HepG2 (cell line): ENCODE measurements around the gene NUAK2. TPM values are rescaled to one million over a fixed set of nuclear protein-coding genes. Genes with fewer than 3 reads are reported as not detected.

Source experiments
- ATAC-seq: fragments of 200-7000 bp; cut with Tn5 transposase; 3 replicates; pipeline ENCODE4 v1.9.1; 2020; ENCODE audit warnings: mild to moderate bottlenecking, moderate library complexity
- BruUV-seq: library from RNA; stranded (reverse); fragments of 400-500 nt; replicated peaks from 2 replicates; lab custom pipeline; 2021; lab: Mats Ljungman, UMichigan
- CTCF ChIA-PET: fragments of 300-600 bp; formaldehyde crosslinking; extraction: SDS; loops from one replicate; lab custom pipeline; 2021; ENCODE audit warnings: low total read pairs, inconsistent platforms, low intra/inter-chr PET ratio; lab: Yijun Ruan, JAX
- POLR2A ChIA-PET: fragments of 350-600 bp; sonication (Branson Sonifier 250); formaldehyde crosslinking; loops from one replicate; lab custom pipeline; 2020; ENCODE audit warnings: antibody characterized with exemption, inconsistent platforms; lab: Yijun Ruan, JAX
- DNase-seq: peaks from one replicate; pipeline ENCODE4 v3.0.0-alpha.2; 2015; ENCODE audit warnings: low spot score
- FAIRE-seq: peaks from 3 replicates; lab custom pipeline; 2011; peaks lifted over from hg19 to GRCh38; lab: Jason Lieb, UNC
- H2AFZ ChIP-seq: one replicate; pipeline ENCODE4 v1.6.1; 2011; ENCODE audit warnings: low read length, inconsistent platforms
- H3K27ac ChIP-seq: fragments of 300-600 bp; 3 replicates; pipeline ENCODE4 v1.8.0; 2011; ENCODE audit warnings: mixed run types, mild to moderate bottlenecking, mixed read lengths, low read length, inconsistent platforms; ENCODE audit not compliant: insufficient read depth; ENCODE audit errors: extremely low read length
- H3K27me3 ChIP-seq, 2 experiments: fragments of 200-600 bp in 1 of 2; 2 replicates in 1 of 2; 3 replicates in 1 of 2; pipeline versions ENCODE4 v1.6.0 to v1.8.0; 2011; ENCODE audit warnings: low read length in 2 of 2, mild to moderate bottlenecking in 2 of 2, moderate library complexity in 2 of 2, inconsistent platforms in 1 of 2; ENCODE audit not compliant: insufficient read depth in 2 of 2, control insufficient read depth in 1 of 2
- H3K36me3 ChIP-seq, 2 experiments: fragments of 200-600 bp in 1 of 2; replicated peaks in 1 of 2; 2 replicates in 1 of 2; 3 replicates in 1 of 2; pipeline versions ENCODE4 v1.5.1 to v1.8.0; 2011; ENCODE audit warnings: low read length in 2 of 2, inconsistent platforms in 1 of 2; ENCODE audit not compliant: insufficient read depth in 2 of 2, control insufficient read depth in 1 of 2
- H3K4me1 ChIP-seq: 2 replicates; pipeline ENCODE4 v1.5.1; 2012; ENCODE audit warnings: low read length, inconsistent platforms; ENCODE audit not compliant: insufficient read depth
- H3K4me2 ChIP-seq: 2 replicates; pipeline ENCODE4 v1.6.0; 2011; ENCODE audit warnings: low read depth, low read length, inconsistent platforms
- H3K4me3 ChIP-seq, 3 experiments: fragments of 200-600 bp in 1 of 3; sonication (generic), shearing (Covaris generic) in 1 of 3; replicated peaks in 1 of 3; 2 replicates each; pipeline ENCODE4 v1.5.1; 2011 to 2016; ENCODE audit warnings: low read length in 3 of 3, inconsistent platforms in 2 of 3, low read depth in 2 of 3, mild to moderate bottlenecking in 2 of 3, control low read depth in 1 of 3, mixed read lengths in 1 of 3; ENCODE audit not compliant: insufficient read depth in 1 of 3
- H3K79me2 ChIP-seq: one replicate; pipeline ENCODE4 v1.6.1; 2011; ENCODE audit warnings: low read length, inconsistent platforms; ENCODE audit not compliant: insufficient read depth
- H3K9ac ChIP-seq: 2 replicates; pipeline ENCODE4 v1.6.0; 2011; ENCODE audit warnings: mild to moderate bottlenecking, low read depth, low read length, inconsistent platforms; ENCODE audit not compliant: insufficient read depth
- H3K9me3 ChIP-seq: 2 replicates; pipeline ENCODE4 v1.5.1; 2012; ENCODE audit warnings: mild to moderate bottlenecking, low read length
- H4K20me1 ChIP-seq: 2 replicates; pipeline ENCODE4 v1.6.0; 2011; ENCODE audit warnings: inconsistent platforms, mild to moderate bottlenecking, low read length, moderate library complexity; ENCODE audit not compliant: insufficient read depth
- ARHGAP35 ChIP-seq: sonication (generic); formaldehyde crosslinking; IDR thresholded peaks from 2 replicates; pipeline ENCODE4 v1.9.0; 2022; ENCODE audit warnings: mild to moderate bottlenecking, inconsistent platforms, moderate library complexity, missing genetic modification reagents, borderline replicate concordance
- CREB1 ChIP-seq, 2 experiments: fragments of 450-650 bp in 1 of 2; IDR thresholded peaks; 2 replicates each; pipeline ENCODE4 v1.6.1; 2016 to 2017; ENCODE audit warnings: control low read depth in 1 of 2, mild to moderate bottlenecking in 1 of 2, missing compliant biosample characterization in 1 of 2, missing genetic modification characterization in 1 of 2
- EED ChIP-seq: sonication (generic); formaldehyde crosslinking; IDR thresholded peaks from 2 replicates; pipeline ENCODE4 v1.5.0; 2020; ENCODE audit warnings: mild to moderate bottlenecking, missing genetic modification reagents
- EP300 ChIP-seq, 3 experiments: sonication (generic) in 1 of 3; formaldehyde crosslinking in 1 of 3; IDR thresholded peaks; 2 replicates each; pipeline versions ENCODE4 v1.5.1 to v1.6.1; 2011 to 2020; ENCODE audit warnings: low read depth in 2 of 3, low read length in 2 of 3, borderline replicate concordance in 1 of 3, improper control_type of control experiment in 1 of 3, mild to moderate bottlenecking in 1 of 3, missing genetic modification reagents in 1 of 3, moderate library complexity in 1 of 3
- HDAC2 ChIP-seq: sonication (generic); formaldehyde crosslinking; IDR thresholded peaks from 2 replicates; pipeline ENCODE4 v1.4.0; 2020; ENCODE audit warnings: missing genetic modification reagents
- HDAC6 ChIP-seq: fragments of 200-600 bp; sonication (generic); IDR thresholded peaks from 2 replicates; pipeline ENCODE4 v1.7.0; 2017; ENCODE audit warnings: mild to moderate bottlenecking, antibody characterized with exemption, low read length, low read depth
- HNF4G ChIP-seq, 2 experiments: sonication (generic) in 1 of 2; formaldehyde crosslinking in 1 of 2; IDR thresholded peaks; 2 replicates each; pipeline versions ENCODE4 v1.4.0 to v1.6.1; 2011 to 2020; ENCODE audit warnings: borderline replicate concordance in 2 of 2, low read depth in 2 of 2, mild to moderate bottlenecking in 2 of 2, low read length in 1 of 2, missing genetic modification reagents in 1 of 2, moderate library complexity in 1 of 2
- XRCC5 ChIP-seq: fragments of 200-400 bp; formaldehyde crosslinking; optimal IDR thresholded peaks from 2 replicates; pipeline ENCODE3; 2017; ENCODE audit warnings: mild to moderate bottlenecking, low read length
- ZBTB8A ChIP-seq: sonication (generic); formaldehyde crosslinking; IDR thresholded peaks from 2 replicates; pipeline ENCODE4 v1.4.0; 2020; ENCODE audit warnings: mild to moderate bottlenecking, low read depth, missing genetic modification reagents, borderline replicate concordance
- ZFX ChIP-seq: sonication (generic); formaldehyde crosslinking; IDR thresholded peaks from 2 replicates; pipeline ENCODE4 v1.4.0; 2020; ENCODE audit warnings: mild to moderate bottlenecking, low read depth, missing genetic modification reagents, moderate library complexity
- ZNF180 ChIP-seq: sonication (generic); formaldehyde crosslinking; IDR thresholded peaks from 2 replicates; pipeline ENCODE4 v1.4.0; 2020; ENCODE audit warnings: low read depth, missing genetic modification reagents, borderline replicate concordance
- ZNF24 ChIP-seq: fragments of 450-650 bp; IDR thresholded peaks from 2 replicates; pipeline ENCODE4 v1.6.1; 2017; ENCODE audit warnings: antibody characterized with exemption, mild to moderate bottlenecking
- in situ Hi-C: cut with HindIII; loops from 2 replicates; pipeline ENCODE4 v1.10.0; 2017; ENCODE audit warnings: low pct_unique_long_range_greater_than_20kb; ENCODE audit not compliant: extremely low pct_ligation_motif_present
- intact Hi-C: fragments of 100-400 bp; cut with micrococcal nuclease; formaldehyde crosslinking; loops from one replicate; pipeline ENCODE4 v1.10.0; 2022; ENCODE audit not compliant: unreplicated experiment
- polyA plus RNA-seq, 8 experiments: library from polyadenylated mRNA; depleted of rRNA in 3 of 8; stranded (reverse) in 7 of 8; unstranded in 1 of 8; fragments of >200 nt; fragmentation: Illumina TruSeq in 4 of 8; extraction: Trizol in 4 of 8; gene quantifications; 2 replicates each; pipeline versions ENCODE4 v1.2.1 to v1.2.3, GENCODE V29; 2011 to 2016; ENCODE audit warnings: low read depth in 4 of 8, missing spikeins in 1 of 8, mixed read lengths in 1 of 8; ENCODE audit not compliant: insufficient read depth in 1 of 8
- total RNA-seq, 5 experiments: library from RNA; depleted of rRNA; stranded (reverse); fragments of >200 nt; fragmentation: Illumina TruSeq; extraction: Trizol; gene quantifications; 2 replicates each; pipeline ENCODE4 v1.2.3, GENCODE V29; 2016; ENCODE audit warnings: low read depth in 1 of 5
- TF ChIP-seq, protein P1 (sequence below): sonication (generic); formaldehyde crosslinking; IDR thresholded peaks from 2 replicates; pipeline ENCODE4 v1.4.0; 2020; ENCODE audit warnings: missing genetic modification reagents
- TF ChIP-seq, protein P2 (sequence below): sonication (generic); formaldehyde crosslinking; IDR thresholded peaks from 2 replicates; pipeline ENCODE4 v1.5.0; 2020; ENCODE audit warnings: missing genetic modification reagents, mild to moderate bottlenecking, borderline replicate concordance
- TF ChIP-seq, protein P3 (sequence below): sonication (generic); formaldehyde crosslinking; IDR thresholded peaks from 2 replicates; pipeline ENCODE4 v1.8.0; 2022; ENCODE audit warnings: mild to moderate bottlenecking, missing genetic modification reagents, borderline replicate concordance
- TF ChIP-seq, protein P4 (sequence below): sonication (generic); formaldehyde crosslinking; IDR thresholded peaks from 2 replicates; pipeline ENCODE4 v1.4.0; 2020; ENCODE audit warnings: missing genetic modification reagents

The NUAK2 gene
- total and polyA plus RNA-seq, 2 of the 13 experiments (the other 11 are each of a cell fraction or from before 2014, with no cell fraction given): 0.75 to 1.1 TPM

DNA sequence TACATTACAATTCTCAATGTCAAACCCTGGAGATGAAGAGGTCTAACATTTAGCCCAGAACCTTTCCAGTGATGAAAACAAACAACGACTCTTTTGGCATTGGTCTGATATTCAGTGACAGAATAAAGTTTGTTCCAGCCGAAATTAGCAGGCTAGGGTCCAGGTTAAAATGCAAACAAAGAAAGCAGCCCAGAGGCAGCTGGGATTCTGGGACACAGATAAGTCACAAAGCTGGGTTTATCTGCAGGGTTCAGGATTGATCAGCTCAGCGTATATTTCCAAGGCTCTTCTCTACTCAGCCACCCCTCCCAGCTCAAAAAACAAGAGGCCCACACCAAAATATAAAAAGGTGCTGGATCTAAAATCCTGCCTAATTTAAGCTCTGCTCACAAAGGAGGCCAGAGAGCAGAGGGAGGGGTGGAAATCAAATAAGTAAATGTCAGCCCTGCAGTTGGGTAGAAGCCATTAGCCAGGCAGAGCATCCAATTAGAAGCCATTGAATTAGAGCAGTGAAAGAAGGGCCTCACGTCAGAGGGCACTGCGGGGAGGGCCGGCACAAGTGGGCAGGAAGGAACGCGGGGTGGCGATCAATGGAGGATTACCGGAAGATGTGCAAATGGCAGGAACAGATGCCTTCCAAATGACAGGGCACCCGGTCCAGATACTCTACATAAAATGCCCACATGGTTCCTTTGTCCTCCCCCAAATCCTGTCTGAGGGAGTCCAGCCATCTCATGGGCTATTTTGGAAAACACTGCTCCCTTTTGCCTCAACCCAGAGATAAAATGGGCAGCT lies 38.4 kb upstream of the NUAK2 start (continued):
- TF ChIP-seq EP300 (IDR thresholded peaks at IDR 0.05; ENCODE audit: low read depth in 2 of 2, low read length in 2 of 2) (no peak), EP300 (CRISPR knock-in tag; IDR thresholded peaks at IDR 0.05; ENCODE audit: borderline replicate concordance) (no peak)
- TF ChIP-seq, all 625 proteins: peak for 0

DNA sequence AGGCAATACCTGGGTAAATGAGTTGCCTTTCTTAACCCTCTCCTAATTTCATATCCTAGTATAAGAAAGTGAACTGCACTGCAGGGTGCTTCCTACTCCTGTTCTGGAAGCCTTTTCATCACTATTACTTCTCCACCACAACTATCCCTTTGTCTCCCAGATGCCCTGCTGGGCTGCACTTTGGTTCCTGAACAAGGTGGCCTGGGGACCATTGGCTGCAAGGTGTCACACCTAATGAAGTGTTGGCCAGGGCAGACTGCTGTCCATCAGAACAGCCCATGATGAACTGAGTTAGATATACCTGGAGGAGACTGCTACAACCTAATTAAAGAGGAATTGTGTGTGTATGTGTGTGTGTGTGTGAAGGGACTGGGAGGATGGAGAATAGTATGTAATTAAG lies 37.0 kb upstream of the NUAK2 start:
- intact Hi-C loops (no loop called here), in situ Hi-C loops (no loop called here)
- no peak for DNase-seq
- Histone ChIP-seq H3K9me3 (no peaks in the 10 kb centered on the region), H3K4me3 (no peak overlapping the region), H3K4me1 (no peaks in the 10 kb centered on the region), H3K4me2 (no peak overlapping the region), H3K79me2 (no peaks in the 10 kb centered on the region), H2AFZ (no peak overlapping the region), H4K20me1 (no peaks in the 10 kb centered on the region), H3K36me3 (no peaks in the 10 kb centered on the region), H3K9ac (no peak overlapping the region), H3K27ac (no peak overlapping the region), H3K27me3 (peaks cover 0 to 30% of the 10 kb centered on the region in 2 experiments; a peak in 2 of 5 replicates)
- no peak for FAIRE-seq
- POLR2A ChIA-PET: no interaction called here
- BruUV-seq: no TSS peak
- no peak for ATAC-seq
- CTCF ChIA-PET: no interaction called here
- TF ChIP-seq CREB1 (IDR thresholded peaks at IDR 0.05): no peak
- no peak for TF ChIP-seq CREB1 (CRISPR knock-in tag; IDR thresholded peaks at IDR 0.05)
- no peak for TF ChIP-seq ARHGAP35 (CRISPR knock-in tag)
- TF ChIP-seq ZNF24: no peak
- TF ChIP-seq, protein P1, sequence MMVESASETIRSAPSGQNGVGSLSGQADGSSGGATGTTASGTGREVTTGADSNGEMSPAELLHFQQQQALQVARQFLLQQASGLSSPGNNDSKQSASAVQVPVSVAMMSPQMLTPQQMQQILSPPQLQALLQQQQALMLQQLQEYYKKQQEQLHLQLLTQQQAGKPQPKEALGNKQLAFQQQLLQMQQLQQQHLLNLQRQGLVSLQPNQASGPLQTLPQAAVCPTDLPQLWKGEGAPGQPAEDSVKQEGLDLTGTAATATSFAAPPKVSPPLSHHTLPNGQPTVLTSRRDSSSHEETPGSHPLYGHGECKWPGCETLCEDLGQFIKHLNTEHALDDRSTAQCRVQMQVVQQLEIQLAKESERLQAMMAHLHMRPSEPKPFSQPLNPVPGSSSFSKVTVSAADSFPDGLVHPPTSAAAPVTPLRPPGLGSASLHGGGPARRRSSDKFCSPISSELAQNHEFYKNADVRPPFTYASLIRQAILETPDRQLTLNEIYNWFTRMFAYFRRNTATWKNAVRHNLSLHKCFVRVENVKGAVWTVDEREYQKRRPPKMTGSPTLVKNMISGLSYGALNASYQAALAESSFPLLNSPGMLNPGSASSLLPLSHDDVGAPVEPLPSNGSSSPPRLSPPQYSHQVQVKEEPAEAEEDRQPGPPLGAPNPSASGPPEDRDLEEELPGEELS (CRISPR knock-in tag): no peak
- TF ChIP-seq, protein P2, sequence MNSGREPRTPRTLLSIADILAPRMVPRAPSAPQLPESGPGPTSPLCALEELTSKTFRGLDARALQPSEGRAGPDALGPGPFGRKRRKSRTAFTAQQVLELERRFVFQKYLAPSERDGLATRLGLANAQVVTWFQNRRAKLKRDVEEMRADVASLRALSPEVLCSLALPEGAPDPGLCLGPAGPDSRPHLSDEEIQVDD: no peak
- TF ChIP-seq ZNF180 (CRISPR knock-in tag): no peak
- no peak for TF ChIP-seq EED (CRISPR knock-in tag)
- TF ChIP-seq, protein P3, sequence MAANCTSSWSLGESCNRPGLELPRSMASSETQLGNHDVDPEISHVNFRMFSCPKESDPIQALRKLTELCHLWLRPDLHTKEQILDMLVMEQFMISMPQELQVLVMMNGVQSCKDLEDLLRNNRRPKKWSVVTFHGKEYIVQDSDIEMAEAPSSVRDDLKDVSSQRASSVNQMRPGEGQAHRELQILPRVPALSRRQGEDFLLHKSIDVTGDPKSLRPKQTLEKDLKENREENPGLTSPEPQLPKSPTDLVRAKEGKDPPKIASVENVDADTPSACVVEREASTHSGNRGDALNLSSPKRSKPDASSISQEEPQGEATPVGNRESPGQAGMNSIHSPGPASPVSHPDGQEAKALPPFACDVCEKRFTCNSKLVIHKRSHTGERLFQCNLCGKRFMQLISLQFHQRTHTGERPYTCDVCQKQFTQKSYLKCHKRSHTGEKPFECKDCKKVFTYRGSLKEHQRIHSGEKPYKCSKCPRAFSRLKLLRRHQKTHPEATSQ: no peak
- no peak for TF ChIP-seq ZBTB8A (CRISPR knock-in tag)
- TF ChIP-seq, protein P4, sequence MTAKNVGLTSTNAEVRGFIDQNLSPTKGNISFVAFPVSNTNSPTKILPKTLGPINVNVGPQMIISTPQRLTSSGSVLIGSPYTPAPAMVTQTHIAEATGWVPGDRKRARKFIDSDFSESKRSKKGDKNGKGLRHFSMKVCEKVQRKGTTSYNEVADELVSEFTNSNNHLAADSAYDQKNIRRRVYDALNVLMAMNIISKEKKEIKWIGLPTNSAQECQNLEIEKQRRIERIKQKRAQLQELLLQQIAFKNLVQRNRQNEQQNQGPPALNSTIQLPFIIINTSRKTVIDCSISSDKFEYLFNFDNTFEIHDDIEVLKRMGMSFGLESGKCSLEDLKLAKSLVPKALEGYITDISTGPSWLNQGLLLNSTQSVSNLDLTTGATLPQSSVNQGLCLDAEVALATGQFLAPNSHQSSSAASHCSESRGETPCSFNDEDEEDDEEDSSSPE: no peak
- no peak for TF ChIP-seq ZFX (CRISPR knock-in tag)
- no peak for TF ChIP-seq XRCC5
- TF ChIP-seq HNF4G (IDR thresholded peaks at IDR 0.05; ENCODE audit: borderline replicate concordance, low read depth, low read length): no peak
- no peak for TF ChIP-seq HNF4G (CRISPR knock-in tag; IDR thresholded peaks at IDR 0.05; ENCODE audit: borderline replicate concordance, low read depth)
- TF ChIP-seq HDAC2 (CRISPR knock-in tag): no peak
- no peak for TF ChIP-seq HDAC6
